GM19328 (cell line): ENCODE results near the gene TRABD2B.

ENCODE experiments used
- ATAC-seq: cut with Tn5 transposase; IDR thresholded peaks from one replicate; pipeline ENCODE4 v1.9.1; 2021; ENCODE audit warnings: mild to moderate bottlenecking, moderate library complexity; ENCODE audit not compliant: unreplicated experiment

The TRABD2B gene

DNA sequence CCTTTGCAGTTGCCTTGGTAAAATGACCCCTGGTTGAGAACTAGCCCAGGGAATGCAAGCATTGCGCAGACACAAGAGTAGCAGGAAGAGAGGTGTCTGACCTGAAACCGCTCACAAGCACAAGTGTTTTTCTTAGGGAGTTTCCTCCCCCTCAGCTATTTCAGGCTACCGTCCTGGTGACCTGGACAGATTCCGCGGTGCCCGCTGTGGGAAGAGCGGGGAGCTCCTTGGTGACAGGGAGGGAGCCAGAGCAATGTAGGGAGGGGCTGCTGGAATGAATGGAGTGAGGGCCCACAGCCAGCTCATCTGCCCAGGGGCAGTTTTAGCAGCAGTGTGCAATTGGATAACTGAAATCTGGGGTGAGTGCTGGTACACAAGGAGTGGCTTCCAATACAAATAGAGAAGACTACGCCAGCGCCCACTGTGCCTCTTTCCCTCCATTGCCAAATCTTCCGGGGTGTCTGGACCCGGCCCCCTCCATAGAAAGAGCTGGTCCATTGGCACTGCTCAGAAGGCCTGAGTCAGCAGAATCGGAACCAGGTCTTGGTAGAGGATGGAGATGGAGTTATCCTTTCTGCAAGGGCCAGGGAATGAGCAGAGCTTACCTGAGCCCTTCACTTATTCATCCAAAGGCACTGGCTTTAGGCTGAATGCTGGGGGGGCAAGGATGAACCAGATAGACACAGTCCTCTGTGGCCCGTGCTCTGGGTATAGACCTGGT is 82.8 kb downstream of the TRABD2B start:
- no peak for ATAC-seq

DNA sequence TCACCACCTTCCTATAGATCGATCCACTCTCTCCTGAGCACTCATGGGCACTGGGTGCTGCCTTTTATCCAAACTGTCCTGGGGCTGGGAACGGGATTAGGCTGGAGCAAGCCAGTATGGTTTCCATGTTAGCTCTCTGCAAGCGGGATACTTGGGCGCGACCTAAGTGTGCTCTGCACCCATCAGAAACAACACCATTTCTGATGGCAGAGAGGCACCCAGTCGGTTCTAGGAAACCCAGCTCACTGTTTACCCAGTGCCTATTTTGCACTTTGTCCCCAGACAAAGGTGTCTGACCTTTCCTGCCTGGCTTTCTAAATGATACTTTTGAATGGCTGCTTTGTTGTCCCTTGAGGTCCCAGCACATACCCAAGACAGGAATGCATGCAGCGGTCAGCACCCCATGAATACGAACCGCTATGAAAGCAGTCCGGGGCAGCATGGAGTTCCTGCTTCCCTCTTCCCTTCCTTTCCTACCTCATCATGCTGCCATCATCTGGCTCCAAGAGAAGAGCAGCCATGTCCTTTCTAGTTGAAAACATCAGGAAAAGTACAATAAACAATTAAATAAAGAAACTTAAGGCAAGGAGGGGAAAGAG is 83.9 kb downstream of the TRABD2B start:
- no peak for ATAC-seq

DNA sequence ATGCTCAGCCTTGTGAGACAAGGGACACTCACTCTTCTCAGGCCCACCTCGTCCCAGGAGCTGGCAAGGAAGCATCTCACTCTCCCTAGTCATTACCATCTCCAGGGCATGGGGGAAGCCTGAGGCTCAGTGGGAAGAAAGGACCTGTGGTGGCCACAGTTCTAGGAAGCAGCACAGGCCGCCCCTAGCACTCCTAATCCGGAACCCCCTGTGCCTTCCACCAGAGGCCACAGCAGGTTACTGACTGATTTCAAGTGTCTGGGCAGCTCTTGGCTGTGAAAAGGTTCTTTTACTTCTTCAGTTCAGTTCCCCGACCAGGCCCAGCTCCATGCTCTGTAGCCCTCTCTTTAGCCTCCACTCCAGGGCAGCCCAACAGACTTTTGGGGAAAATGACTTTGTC is 84.4 kb downstream of the TRABD2B start:
- no peak for ATAC-seq

DNA sequence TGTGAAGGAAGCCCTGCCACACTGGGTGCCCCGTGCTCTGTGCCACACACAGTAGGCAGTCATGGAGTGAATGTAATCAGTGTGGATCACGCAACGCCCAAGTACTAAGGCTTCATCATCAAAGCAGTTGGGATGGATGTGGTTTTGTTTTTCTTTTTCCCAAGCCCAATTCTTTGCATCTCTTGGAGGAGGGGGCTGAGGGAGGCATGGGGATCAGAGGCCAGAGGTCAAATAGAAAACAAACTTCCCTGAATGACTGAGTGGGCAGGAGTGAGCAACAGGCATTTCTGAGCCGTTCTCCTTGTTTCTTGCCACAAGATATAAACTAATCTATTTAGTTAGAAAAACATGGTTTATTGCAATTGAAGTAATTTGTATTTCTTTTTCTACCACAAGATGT is 85.3 kb downstream of the TRABD2B start:
- ATAC-seq: no peak

DNA sequence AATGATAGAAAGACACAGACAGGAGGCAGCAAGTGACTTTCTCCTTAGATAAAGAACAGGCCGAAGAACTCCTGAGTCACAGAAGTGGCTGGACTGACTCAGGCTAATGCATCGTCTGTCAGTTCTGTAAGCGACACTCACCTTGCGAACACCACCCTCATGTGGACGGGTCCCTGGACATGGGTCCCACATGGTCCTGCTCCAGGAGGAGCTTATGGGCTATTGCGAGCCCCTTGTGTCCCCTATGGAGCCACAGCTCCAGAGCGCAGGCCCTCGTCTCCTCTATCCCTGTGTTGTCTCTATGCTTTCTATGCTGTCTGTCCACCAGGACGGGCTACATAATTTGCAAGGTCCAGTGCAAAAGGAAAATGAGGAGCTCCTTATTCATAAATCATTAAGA is 85.8 kb downstream of the TRABD2B start:
- no peak for ATAC-seq

DNA sequence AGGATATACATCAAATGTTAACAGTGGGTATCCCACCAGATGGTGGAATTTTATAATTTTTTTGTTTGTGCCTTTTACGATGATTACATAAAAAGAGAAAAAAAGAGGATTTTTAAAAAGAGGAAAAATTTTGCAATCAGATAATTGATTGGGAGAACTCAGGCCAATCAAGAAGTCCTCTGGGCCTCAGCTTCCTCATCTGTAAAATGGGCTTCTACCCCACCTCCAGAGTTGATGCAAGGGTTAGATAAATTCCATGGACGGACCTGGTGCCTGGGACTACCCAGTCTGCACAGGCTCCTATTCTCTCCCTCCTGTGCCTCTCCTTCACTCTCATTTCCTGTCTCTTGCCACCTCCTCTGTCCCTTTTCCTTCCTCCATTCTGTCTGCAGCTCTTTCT is 88.9 kb downstream of the TRABD2B start:
- ATAC-seq: no peak

DNA sequence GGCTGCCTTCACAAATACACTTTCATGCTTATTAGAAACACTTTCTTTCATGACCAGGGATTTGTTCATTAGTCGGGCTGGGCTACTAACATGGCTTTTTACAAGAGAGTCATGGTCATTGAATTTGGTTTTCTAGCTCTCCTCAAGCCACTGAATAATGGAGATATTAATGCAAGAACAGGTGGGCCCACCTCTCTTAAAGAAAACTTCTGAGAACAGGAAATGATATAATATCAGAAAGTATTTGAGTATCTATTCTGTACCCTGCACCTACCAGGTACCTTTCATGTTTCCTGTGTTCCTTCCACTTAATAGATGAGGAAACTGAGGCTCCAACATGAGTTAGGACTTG is 90.0 kb downstream of the TRABD2B start:
- ATAC-seq: no peak

DNA sequence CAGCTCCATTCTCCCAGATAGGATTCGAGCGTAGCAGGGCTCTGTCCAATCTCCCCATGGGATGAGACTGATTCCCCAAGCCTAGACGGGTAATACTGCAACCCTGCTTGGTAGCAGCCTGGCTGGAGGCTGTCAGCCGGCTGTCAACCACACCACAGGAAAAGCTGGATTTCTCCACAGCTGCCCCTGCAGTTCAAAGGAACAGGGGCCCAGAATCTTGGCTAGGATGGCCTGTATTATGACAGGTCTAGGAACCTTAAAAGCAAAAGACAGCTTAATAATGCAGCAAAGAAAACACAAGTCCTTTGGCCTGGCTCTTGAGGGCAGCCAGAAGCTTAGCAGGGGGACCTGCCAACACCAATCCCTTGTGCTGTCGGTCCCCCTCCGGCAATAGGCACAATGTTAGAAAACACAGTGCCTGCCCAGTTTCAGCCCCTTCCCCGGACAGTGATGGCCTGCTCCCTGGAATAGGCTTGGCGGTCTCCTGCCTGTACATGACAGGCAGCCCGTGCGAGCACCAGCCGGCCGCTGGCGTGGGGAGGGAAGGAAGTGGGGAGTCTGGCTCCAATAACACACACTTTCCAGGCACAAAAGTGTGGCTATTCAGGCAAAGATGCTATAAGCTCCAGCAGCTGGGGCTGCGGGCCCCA is 90.5 kb downstream of the TRABD2B start:
- ATAC-seq: no peak

DNA sequence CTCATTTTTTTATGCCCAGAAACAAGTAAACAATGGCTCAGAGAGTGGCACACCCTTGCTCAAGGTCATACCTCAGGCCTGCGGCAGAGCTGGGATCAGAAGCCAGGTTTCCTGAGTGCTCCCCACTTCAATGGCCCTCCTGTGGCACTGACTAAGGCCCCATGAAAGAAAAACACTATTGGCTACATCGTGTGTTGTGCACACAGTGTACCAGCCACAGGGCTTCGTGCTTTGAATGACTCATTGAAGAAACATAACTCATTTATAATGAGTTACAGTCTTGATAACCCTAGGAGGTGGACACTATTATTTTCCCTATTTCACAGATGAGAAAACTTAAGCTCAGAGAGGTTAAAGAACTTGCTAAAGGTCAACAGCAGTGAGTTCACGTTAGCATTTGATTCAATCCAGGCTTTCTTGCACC is 91.2 kb downstream of the TRABD2B start:
- ATAC-seq: no peak

DNA sequence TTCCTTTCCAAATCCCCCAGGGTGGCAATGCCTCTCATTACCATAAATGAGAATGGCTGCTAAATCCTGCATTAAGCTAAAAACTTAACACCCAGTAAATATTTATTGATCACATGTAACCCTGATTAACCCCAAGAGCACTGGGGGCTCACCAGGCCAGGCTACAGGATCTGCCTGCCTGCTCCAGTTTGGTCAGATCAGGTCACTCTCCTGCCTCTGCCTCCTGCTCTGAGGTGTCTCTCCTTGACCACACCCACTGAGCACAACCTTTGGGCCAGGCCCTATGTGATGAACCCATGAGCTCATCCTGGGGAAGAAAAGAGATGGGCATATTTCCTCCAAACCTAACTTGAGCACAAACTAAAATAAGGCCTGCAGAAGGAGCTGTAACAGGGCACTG is 93.5 kb downstream of the TRABD2B start:
- ATAC-seq: no peak

DNA sequence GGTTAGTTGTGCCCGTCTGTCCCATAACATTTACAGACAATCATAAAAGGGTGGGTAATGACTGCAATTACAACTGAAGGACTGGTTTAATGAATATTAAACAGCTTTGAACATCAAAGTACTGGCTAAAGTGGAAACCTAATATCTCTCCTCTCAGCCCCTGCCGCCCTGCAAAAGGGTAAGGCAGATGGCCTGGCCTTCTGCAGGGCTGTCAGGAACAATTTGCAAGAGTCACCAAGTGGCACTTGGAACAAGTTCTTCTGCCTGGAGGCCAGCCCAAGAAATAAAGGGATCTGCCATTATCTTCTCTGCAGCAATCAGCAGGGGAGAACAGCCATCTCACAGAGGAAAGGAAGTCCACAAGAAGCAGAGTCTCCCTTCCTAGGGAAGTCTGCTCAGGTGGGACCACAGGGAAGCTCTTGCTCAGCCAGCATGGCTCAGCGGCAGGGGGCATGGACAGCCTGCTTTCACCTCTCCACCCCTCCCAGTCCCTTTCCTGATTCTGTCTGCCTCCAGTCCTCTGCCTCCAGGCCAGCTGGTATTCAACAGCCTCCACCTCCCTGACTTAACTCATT is 96.1 kb downstream of the TRABD2B start:
- no peak for ATAC-seq

DNA sequence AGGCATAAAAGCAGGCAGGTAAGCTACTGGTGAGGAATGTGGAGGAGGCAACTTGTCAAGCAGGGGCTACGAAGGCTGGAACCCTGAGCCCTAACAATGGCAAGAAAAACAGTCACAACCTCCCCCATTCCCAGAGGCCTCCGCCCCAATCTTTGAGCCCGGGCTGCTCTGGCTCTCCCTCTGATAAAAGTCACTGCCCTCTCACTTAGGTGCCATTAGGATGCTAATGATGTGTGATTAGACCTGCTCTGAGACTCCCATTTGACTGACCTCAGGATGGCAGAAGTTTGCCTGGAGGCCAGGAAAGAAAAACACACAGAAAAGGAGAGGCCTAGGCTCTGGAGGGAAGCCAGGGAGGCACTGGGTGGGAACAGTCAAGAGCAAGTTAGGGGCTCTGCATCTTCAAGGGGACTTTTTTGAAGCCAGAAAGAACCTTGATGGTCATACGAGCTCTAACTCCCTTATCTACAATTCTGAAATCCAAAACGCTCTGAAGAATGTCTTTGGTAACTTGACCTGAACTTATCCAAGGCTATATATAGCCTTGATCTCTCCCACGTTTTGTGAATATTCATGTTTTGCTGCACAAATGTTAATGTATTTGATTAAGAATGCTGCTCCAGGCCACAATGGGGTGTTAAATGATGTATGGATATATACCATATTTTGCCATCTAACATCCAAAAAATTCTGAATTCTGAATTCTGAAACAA is 98.9 kb downstream of the TRABD2B start:
- no peak for ATAC-seq

DNA sequence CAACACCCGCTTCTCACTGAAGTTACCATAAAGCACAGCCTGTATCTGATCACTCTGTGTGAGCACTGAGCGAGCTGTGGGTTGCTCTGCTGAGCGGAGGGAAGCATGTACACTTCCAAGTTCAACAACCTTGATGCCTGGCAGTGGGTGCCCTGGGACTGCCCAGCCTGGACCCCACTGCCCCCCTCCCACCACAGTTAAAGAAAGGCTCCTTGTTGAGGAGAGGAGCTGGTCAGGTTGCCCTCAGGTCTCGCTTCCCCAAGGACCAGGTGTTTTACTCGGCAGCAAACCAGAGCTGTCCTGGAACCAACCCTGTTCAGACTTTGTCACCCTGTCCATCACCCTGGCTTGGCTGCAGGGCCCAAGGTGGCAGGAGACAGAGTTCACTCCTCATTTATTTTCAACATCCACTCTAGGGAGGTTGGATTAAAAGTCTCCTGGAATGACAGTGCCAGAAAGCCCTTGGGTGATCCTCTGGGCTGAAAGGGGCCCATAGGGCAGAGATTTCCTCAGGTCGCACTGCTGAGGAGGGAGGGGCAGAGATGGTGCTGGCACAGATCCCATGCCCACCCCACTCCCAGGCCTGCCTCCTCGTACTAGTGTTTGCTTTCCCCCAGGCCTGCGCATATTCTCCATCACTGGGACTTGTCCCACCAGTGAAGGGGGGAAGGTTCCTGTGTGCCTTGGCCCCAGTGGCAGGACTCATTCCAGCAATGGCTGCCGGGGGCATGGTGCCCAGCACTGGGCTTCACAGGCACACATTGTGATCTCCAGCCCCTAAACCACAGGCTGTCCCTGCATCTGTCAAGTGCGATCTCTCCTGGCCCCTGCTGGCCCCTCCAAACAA is 101.7 kb downstream of the TRABD2B start:
- no peak for ATAC-seq

DNA sequence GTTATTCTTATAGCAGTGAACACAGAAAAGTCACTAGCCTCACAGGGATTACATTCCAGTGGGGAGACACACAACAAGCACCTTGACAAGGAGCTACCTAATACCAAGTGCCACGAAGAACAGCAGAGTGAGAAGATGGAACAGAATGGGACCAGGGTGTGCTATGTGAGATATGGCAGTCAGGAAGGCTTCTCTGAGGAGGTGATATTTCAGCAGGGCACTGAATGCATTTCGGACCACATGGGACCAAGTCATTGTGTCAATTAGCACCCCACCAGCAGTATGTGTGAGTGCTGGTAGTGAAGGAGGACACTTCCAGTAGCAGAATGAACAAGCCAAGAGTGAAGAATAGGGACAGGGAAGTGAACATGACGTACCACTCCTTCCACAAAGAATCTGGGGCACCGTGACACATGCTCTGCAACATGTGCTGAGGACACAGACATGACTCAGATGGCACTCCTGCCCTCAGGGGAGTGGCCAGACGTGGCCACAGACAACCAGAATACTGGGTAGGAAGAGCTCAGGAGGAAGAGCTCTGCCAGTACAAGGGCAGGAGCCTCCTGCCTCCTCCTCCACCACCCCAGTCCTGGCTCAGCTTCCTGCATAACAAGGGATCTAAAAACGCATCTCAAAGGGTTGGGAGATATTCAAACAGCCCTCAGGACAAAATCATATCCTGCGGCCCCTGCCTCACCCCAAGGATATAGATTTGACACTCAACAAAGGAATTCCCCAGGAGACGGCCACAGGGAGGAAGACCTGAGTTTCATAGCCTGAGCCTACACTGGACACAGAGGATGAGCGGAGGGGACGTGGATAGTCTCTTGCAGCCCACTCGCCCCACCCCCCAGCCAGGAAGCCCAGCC is 102.5 kb downstream of the TRABD2B start:
- ATAC-seq: no peak

DNA sequence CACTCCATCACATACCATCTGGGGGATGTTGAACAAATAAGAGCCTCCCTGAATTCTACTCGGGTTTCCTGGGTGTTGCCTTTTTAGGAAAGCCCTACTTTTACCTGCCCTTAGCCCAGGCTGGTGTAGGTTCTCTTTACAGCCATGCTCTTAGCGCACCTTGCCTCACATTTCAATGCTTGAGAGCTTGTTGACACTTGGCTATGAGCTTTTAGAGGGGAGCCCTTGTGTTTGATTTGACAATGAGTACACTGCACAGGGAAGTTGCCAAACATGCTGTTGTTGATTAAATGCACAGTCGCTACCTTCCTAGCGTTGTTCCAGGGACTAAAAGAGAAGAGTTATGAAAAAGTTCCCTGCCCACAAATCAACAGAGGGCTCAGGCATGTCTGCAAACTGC is 103.8 kb downstream of the TRABD2B start:
- no peak for ATAC-seq

DNA sequence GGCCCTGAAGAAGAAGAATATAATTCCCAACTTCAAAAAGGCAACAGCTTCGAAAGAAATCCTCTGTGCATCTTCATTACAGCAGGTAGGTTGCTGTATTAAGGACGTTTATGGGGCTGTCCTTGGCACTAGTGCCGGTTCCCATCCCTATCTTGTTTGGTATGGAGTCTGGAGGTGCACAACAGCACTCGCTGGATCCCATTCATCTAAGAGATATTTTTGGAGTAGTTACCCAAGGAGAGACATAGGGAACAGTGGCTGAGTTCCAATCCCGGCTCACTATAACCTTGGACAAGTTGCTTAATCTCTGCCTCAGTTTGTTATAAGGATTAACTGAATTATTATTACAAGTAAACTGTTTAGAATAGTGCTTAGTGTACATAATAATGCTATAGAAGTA is 106.4 kb downstream of the TRABD2B start:
- no peak for ATAC-seq

DNA sequence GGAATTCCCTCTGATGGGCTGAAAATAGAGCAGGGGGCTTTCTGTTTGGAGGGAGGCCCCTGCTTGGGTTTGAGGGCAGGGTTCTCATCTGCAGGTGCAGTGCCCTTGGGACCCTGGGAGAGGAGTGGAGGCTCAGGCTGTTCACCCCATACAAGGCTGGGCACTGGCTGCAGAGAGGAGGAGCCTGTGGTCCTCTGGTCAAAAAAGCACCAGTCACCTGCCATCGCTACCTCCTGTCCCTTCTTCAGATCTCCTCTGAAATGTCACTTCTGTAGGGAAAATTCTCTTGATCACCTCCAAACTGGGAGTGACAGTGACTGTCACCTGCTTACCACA is 108.9 kb downstream of the TRABD2B start:
- ATAC-seq: no peak

DNA sequence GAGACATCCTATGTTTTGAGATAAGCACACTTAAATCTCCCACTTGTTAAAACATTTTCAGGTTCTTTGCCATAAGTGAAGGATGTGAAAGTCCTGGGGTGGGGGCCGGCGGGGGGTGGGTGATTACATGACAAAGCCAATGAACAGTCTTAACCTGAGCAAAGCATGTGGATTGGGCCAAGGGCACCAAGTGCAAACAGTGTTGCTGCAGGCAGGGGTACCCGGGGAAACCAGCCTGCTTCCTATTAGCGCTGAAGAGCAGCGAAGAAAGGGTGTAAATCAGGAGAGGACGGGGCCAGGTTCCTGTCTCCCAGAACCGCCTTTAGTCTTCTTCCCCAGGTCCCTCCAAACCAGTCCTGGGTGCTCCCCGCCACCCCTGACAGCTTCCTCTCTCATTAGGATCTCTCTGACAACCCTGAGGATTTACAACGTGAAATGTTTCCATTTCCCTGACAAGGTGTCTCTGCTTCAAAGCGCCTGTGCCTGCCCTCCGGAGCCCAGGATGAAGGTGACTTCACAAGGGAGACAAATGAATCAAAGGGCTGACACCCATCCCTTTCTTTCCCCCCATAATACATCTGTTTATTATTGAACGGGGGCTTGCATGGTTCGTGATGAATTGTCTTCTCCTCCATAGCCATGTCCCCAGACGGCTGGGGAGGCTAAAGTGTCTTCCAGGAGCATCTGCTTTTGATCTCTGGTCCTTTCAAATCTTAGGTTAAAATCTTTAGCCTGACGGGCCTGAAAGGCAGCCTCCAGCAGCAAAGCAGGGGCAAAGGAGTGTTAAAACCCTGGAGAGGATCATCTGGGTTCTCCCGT is 109.5 kb downstream of the TRABD2B start:
- ATAC-seq: no peak

DNA sequence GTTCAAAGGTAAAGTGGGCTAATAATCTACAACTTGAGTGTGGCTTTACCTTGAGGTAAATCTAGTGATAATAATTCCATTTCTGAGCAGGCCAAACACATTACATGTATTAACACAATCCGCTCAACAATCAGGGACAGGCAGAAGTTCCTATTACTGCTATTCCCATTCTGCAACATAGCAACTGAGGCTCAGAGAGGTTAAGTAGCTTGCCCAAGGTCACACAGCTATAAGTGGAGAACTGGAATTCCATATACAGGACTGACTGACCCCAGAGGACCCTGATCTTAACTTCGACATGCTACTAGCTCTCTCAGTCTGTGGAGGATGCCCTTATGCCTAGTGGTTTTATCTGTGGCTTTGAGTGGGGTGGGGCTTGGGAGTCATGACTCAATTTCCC is 110.1 kb downstream of the TRABD2B start:
- ATAC-seq: no peak
